ENCODE data around the gene AP1S1.

DNA sequence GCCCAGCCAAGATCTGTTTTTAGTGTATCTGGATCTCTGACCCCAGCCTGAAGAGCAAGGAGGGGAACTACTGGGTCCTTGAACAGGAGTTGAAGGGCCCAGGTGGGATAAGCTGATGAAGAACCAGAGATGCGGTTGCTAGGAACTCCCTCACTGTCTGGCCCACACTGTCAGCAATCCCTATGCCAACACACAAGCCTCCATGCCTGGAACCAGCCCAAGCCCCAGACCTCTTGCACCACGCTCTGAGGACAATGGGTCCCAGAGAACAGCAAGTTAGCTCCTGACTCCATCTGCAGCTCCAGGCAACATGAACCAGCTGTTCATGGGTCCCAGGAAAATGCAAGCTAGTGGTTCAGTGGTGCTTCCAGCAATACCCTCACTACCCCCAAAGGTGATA, 23.4 kb downstream of the AP1S1 start:
- no peak for TF ChIP-seq POLR2A (IDR thresholded peaks at IDR 0.05; ENCODE audit: low read depth)
- TF ChIP-seq, protein P1, sequence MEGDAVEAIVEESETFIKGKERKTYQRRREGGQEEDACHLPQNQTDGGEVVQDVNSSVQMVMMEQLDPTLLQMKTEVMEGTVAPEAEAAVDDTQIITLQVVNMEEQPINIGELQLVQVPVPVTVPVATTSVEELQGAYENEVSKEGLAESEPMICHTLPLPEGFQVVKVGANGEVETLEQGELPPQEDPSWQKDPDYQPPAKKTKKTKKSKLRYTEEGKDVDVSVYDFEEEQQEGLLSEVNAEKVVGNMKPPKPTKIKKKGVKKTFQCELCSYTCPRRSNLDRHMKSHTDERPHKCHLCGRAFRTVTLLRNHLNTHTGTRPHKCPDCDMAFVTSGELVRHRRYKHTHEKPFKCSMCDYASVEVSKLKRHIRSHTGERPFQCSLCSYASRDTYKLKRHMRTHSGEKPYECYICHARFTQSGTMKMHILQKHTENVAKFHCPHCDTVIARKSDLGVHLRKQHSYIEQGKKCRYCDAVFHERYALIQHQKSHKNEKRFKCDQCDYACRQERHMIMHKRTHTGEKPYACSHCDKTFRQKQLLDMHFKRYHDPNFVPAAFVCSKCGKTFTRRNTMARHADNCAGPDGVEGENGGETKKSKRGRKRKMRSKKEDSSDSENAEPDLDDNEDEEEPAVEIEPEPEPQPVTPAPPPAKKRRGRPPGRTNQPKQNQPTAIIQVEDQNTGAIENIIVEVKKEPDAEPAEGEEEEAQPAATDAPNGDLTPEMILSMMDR (IDR thresholded peaks at IDR 0.05): no peak
- no peak for TF ChIP-seq POLR2AphosphoS5 (IDR thresholded peaks at IDR 0.05)

Measured in esophagus muscularis mucosa (tissue), 3 donors.